Measurements from ENCODE around the gene AADAT.
"Not testable (repeated sequence)": the region's sequence is repeated elsewhere in the genome, so short reads cannot be mapped to it uniquely, and the experiment has no call there.

AADAT gene

GRCh38 chr4:170090352-170091052, 746 bp upstream of the AADAT start:
- DNase-seq (ENCODE audit: low read depth), result peak; percentile 13

GRCh38 chr4:170089274-170089667, 485 bp downstream of the AADAT start:
- peak; percentile 36 for DNase-seq (ENCODE audit: low read depth)

GRCh38 chr4:170088716-170089115, 1.0 kb downstream of the AADAT start:
- no peak for DNase-seq (ENCODE audit: low read depth)

GRCh38 chr4:170087163-170087700, 2.5 kb downstream of the AADAT start:
- peak; percentile 51 for DNase-seq (ENCODE audit: low read depth)

- no peak for DNase-seq (ENCODE audit: low read depth)
These were observed 6.2 kb downstream of the AADAT start for GRCh38 chr4:170083541-170083940.

- no peak for DNase-seq (ENCODE audit: low read depth)
These were observed 9.3 kb downstream of the AADAT start for GRCh38 chr4:170080496-170080895.

GRCh38 chr4:170079981-170080380, 9.8 kb downstream of the AADAT start:
- no peak for DNase-seq (ENCODE audit: low read depth)

GRCh38 chr4:170071196-170071595, 18.6 kb downstream of the AADAT start:
- DNase-seq (ENCODE audit: low read depth), result no peak

- no peak for DNase-seq (ENCODE audit: low read depth)
These were observed 21.2 kb downstream of the AADAT start for GRCh38 chr4:170068438-170069128.

GRCh38 chr4:170059421-170059820, 30.3 kb downstream of the AADAT start:
- DNase-seq (ENCODE audit: low read depth), result no peak

GRCh38 chr4:170058826-170059225, 30.9 kb downstream of the AADAT start:
- DNase-seq (ENCODE audit: low read depth), result no peak

GRCh38 chr4:170057866-170058265, 31.9 kb downstream of the AADAT start:
- no peak for DNase-seq (ENCODE audit: low read depth)

- no peak for DNase-seq (ENCODE audit: low read depth)
These were observed 36.8 kb downstream of the AADAT start for GRCh38 chr4:170052919-170053318.

GRCh38 chr4:170051402-170051801, 38.4 kb downstream of the AADAT start:
- DNase-seq (ENCODE audit: low read depth), result no peak

- DNase-seq (ENCODE audit: low read depth), result no peak
These were observed 40.0 kb downstream of the AADAT start for GRCh38 chr4:170049766-170050165.

GRCh38 chr4:170047771-170048354, 41.9 kb downstream of the AADAT start:
- DNase-seq (ENCODE audit: low read depth), result peak; percentile 57

GRCh38 chr4:170046156-170046555, 43.6 kb downstream of the AADAT start:
- not testable (repeated sequence) for DNase-seq (ENCODE audit: low read depth)

GRCh38 chr4:170040031-170040680, 49.6 kb downstream of the AADAT start:
- DNase-seq (ENCODE audit: low read depth), result no peak

GRCh38 chr4:170038769-170039168, 51.0 kb downstream of the AADAT start:
- no peak for DNase-seq (ENCODE audit: low read depth)

- no peak for DNase-seq (ENCODE audit: low read depth)
These were observed 51.5 kb downstream of the AADAT start for GRCh38 chr4:170038232-170038631.

- no peak for DNase-seq (ENCODE audit: low read depth)
These were observed 52.3 kb downstream of the AADAT start for GRCh38 chr4:170037481-170037880.

GRCh38 chr4:170035845-170036244, 53.9 kb downstream of the AADAT start:
- DNase-seq (ENCODE audit: low read depth), result no peak

- DNase-seq (ENCODE audit: low read depth), result no peak
These were observed 54.5 kb downstream of the AADAT start for GRCh38 chr4:170035231-170035630.
